HepG2 (cell line): ENCODE results near the gene EVI5. TPM values are rescaled to one million over a fixed set of nuclear protein-coding genes. Genes with fewer than 3 reads are reported as not detected.

ENCODE experiments used
- ATAC-seq: fragments of 200-7000 bp; cut with Tn5 transposase; 3 replicates; pipeline ENCODE4 v1.9.1; 2020; ENCODE audit warnings: mild to moderate bottlenecking, moderate library complexity
- BruUV-seq: library from RNA; stranded (reverse); fragments of 400-500 nt; replicated peaks from 2 replicates; lab custom pipeline; 2021; lab: Mats Ljungman, UMichigan
- CTCF ChIA-PET: fragments of 300-600 bp; formaldehyde crosslinking; extraction: SDS; loops from one replicate; lab custom pipeline; 2021; ENCODE audit warnings: low total read pairs, inconsistent platforms, low intra/inter-chr PET ratio; lab: Yijun Ruan, JAX
- POLR2A ChIA-PET: fragments of 350-600 bp; sonication (Branson Sonifier 250); formaldehyde crosslinking; loops from one replicate; lab custom pipeline; 2020; ENCODE audit warnings: antibody characterized with exemption, inconsistent platforms; lab: Yijun Ruan, JAX
- DNase-seq: peaks from one replicate; pipeline ENCODE4 v3.0.0-alpha.2; 2015; ENCODE audit warnings: low spot score
- FAIRE-seq: peaks from 3 replicates; lab custom pipeline; 2011; peaks lifted over from hg19 to GRCh38; lab: Jason Lieb, UNC
- H2AFZ ChIP-seq: one replicate; pipeline ENCODE4 v1.6.1; 2011; ENCODE audit warnings: low read length, inconsistent platforms
- H3K27ac ChIP-seq: fragments of 300-600 bp; 3 replicates; pipeline ENCODE4 v1.8.0; 2011; ENCODE audit warnings: mixed run types, mild to moderate bottlenecking, mixed read lengths, low read length, inconsistent platforms; ENCODE audit not compliant: insufficient read depth; ENCODE audit errors: extremely low read length
- H3K27me3 ChIP-seq, 2 experiments: fragments of 200-600 bp in 1 of 2; 2 replicates in 1 of 2; 3 replicates in 1 of 2; pipeline versions ENCODE4 v1.6.0 to v1.8.0; 2011; ENCODE audit warnings: low read length in 2 of 2, mild to moderate bottlenecking in 2 of 2, moderate library complexity in 2 of 2, inconsistent platforms in 1 of 2; ENCODE audit not compliant: insufficient read depth in 2 of 2, control insufficient read depth in 1 of 2
- H3K36me3 ChIP-seq, 2 experiments: fragments of 200-600 bp in 1 of 2; replicated peaks in 1 of 2; 2 replicates in 1 of 2; 3 replicates in 1 of 2; pipeline versions ENCODE4 v1.5.1 to v1.8.0; 2011; ENCODE audit warnings: low read length in 2 of 2, inconsistent platforms in 1 of 2; ENCODE audit not compliant: insufficient read depth in 2 of 2, control insufficient read depth in 1 of 2
- H3K4me1 ChIP-seq: 2 replicates; pipeline ENCODE4 v1.5.1; 2012; ENCODE audit warnings: low read length, inconsistent platforms; ENCODE audit not compliant: insufficient read depth
- H3K4me2 ChIP-seq: 2 replicates; pipeline ENCODE4 v1.6.0; 2011; ENCODE audit warnings: low read depth, low read length, inconsistent platforms
- H3K4me3 ChIP-seq, 3 experiments: fragments of 200-600 bp in 1 of 3; sonication (generic), shearing (Covaris generic) in 1 of 3; replicated peaks in 1 of 3; 2 replicates each; pipeline ENCODE4 v1.5.1; 2011 to 2016; ENCODE audit warnings: low read length in 3 of 3, inconsistent platforms in 2 of 3, low read depth in 2 of 3, mild to moderate bottlenecking in 2 of 3, control low read depth in 1 of 3, mixed read lengths in 1 of 3; ENCODE audit not compliant: insufficient read depth in 1 of 3
- H3K79me2 ChIP-seq: one replicate; pipeline ENCODE4 v1.6.1; 2011; ENCODE audit warnings: low read length, inconsistent platforms; ENCODE audit not compliant: insufficient read depth
- H3K9ac ChIP-seq: 2 replicates; pipeline ENCODE4 v1.6.0; 2011; ENCODE audit warnings: mild to moderate bottlenecking, low read depth, low read length, inconsistent platforms; ENCODE audit not compliant: insufficient read depth
- H3K9me3 ChIP-seq: 2 replicates; pipeline ENCODE4 v1.5.1; 2012; ENCODE audit warnings: mild to moderate bottlenecking, low read length
- H4K20me1 ChIP-seq: 2 replicates; pipeline ENCODE4 v1.6.0; 2011; ENCODE audit warnings: inconsistent platforms, mild to moderate bottlenecking, low read length, moderate library complexity; ENCODE audit not compliant: insufficient read depth
- CC2D1A ChIP-seq: sonication (generic); formaldehyde crosslinking; IDR thresholded peaks from 2 replicates; pipeline ENCODE4 v1.8.1; 2023; ENCODE audit warnings: mild to moderate bottlenecking, missing genetic modification reagents
- CTCF ChIP-seq: sonication (generic); formaldehyde crosslinking; IDR thresholded peaks from 2 replicates; pipeline ENCODE4 v1.5.0; 2020; ENCODE audit warnings: mild to moderate bottlenecking, missing genetic modification reagents, moderate library complexity
- MAFK ChIP-seq, 2 experiments: IDR thresholded peaks in 1 of 2; conservative IDR thresholded peaks in 1 of 2; 2 replicates each; pipeline ENCODE4 v1.6.1; 2011; ENCODE audit warnings: improper control_type of control experiment in 2 of 2, low read length in 2 of 2
- SMC3 ChIP-seq: IDR thresholded peaks from 2 replicates; pipeline ENCODE4 v1.6.1; 2011; ENCODE audit warnings: low read length, improper control_type of control experiment
- STAG1 ChIP-seq: sonication (generic); formaldehyde crosslinking; IDR thresholded peaks from 2 replicates; pipeline ENCODE4 v1.4.0; 2020; ENCODE audit warnings: missing genetic modification reagents
- THAP11 ChIP-seq: IDR thresholded peaks from 2 replicates; pipeline ENCODE4 v1.6.1; 2016; ENCODE audit warnings: missing biosample characterization, missing genetic modification reagents
- ZNF143 ChIP-seq: sonication (generic); formaldehyde crosslinking; IDR thresholded peaks from 2 replicates; pipeline ENCODE4 v1.4.0; 2020; ENCODE audit warnings: missing genetic modification reagents
- ZNF280D ChIP-seq: sonication (generic); formaldehyde crosslinking; IDR thresholded peaks from 2 replicates; pipeline ENCODE4 v1.5.1; 2020; ENCODE audit warnings: mild to moderate bottlenecking, missing genetic modification reagents
- WGBS: methylation state at CpG from one replicate; pipeline ENCODE4 v1.1.6; 2017; ENCODE audit warnings: low lambda C conversion rate; 5-methylcytosine and 5-hydroxymethylcytosine counted together
- in situ Hi-C: cut with HindIII; loops from 2 replicates; pipeline ENCODE4 v1.10.0; 2017; ENCODE audit warnings: low pct_unique_long_range_greater_than_20kb; ENCODE audit not compliant: extremely low pct_ligation_motif_present
- intact Hi-C: fragments of 100-400 bp; cut with micrococcal nuclease; formaldehyde crosslinking; loops from one replicate; pipeline ENCODE4 v1.10.0; 2022; ENCODE audit not compliant: unreplicated experiment
- polyA plus RNA-seq, 8 experiments: library from polyadenylated mRNA; depleted of rRNA in 3 of 8; stranded (reverse) in 7 of 8; unstranded in 1 of 8; fragments of >200 nt; fragmentation: Illumina TruSeq in 4 of 8; extraction: Trizol in 4 of 8; gene quantifications; 2 replicates each; pipeline versions ENCODE4 v1.2.1 to v1.2.3, GENCODE V29; 2011 to 2016; ENCODE audit warnings: low read depth in 4 of 8, missing spikeins in 1 of 8, mixed read lengths in 1 of 8; ENCODE audit not compliant: insufficient read depth in 1 of 8
- total RNA-seq, 5 experiments: library from RNA; depleted of rRNA; stranded (reverse); fragments of >200 nt; fragmentation: Illumina TruSeq; extraction: Trizol; gene quantifications; 2 replicates each; pipeline ENCODE4 v1.2.3, GENCODE V29; 2016; ENCODE audit warnings: low read depth in 1 of 5

EVI5 gene
- total and polyA plus RNA-seq, 2 of the 13 experiments (the other 11 are each of a cell fraction or from before 2014, with no cell fraction given): 4.0 to 12.6 TPM

GRCh38 chr1:92820024-92820423, 35.1 kb upstream of the EVI5 start (continued):
- TF ChIP-seq ZNF280D (CRISPR knock-in tag): no peak

- ChIA-PET POLR2A (interaction anchor here (0.7 to 0.9 kb wide), 2 partner anchors 14 to 69 kb away, joined by 4 to 6 read pairs; partner anchors contain the start of gene RPL5), CTCF (interaction anchor here (1.4 kb wide), 1 partner anchor 69 kb away, joined by 3 read pairs; no protein-coding TSS in a partner anchor)
- Histone ChIP-seq H3K4me2 (peak overlapping the region; percentile 63; the same call in 1 of the 2 replicates), H3K36me3 (no peaks in the 10 kb centered on the region), H3K9ac (no peak overlapping the region), H4K20me1 (no peaks in the 10 kb centered on the region), H3K4me3 (no peak overlapping the region), H3K79me2 (no peaks in the 10 kb centered on the region), H3K27me3 (no peaks in the 10 kb centered on the region), H2AFZ (no peak overlapping the region), H3K9me3 (no peaks in the 10 kb centered on the region), H3K4me1 (peaks cover 53% of the 10 kb centered on the region), H3K27ac (no peak overlapping the region)
- intact Hi-C loops (loop anchor here (1.0 to 2.0 kb wide), 2 partner anchors 33 to 69 kb away; partner anchors contain the start of gene EVI5), in situ Hi-C loops (loop anchor here (5.0 kb wide), 1 partner anchor 66 kb away; no protein-coding TSS in a partner anchor)
- no peak for DNase-seq
- no peak for ATAC-seq
- WGBS: 69% methylated on average over 3 of the region's 3 CpGs
- BruUV-seq: no TSS peak
- FAIRE-seq: peak; percentile 64
- no peak for TF ChIP-seq CC2D1A (CRISPR knock-in tag)
- 0 out of 2 replicates have a peak, but pooled peaks have one; percentile 28 for TF ChIP-seq ZNF143
- peak; percentile 46 for TF ChIP-seq STAG1 (CRISPR knock-in tag)
- TF ChIP-seq CTCF (CRISPR knock-in tag): peak; percentile 51
- TF ChIP-seq SMC3: peak; percentile 69
- TF ChIP-seq THAP11: 0 out of 2 replicates have a peak, but pooled peaks have one; percentile 13
- no peak for TF ChIP-seq MAFK (conservative IDR thresholded peaks at IDR 0.05 in 1 of 2, IDR thresholded peaks at IDR 0.05 in 1 of 2; ENCODE audit: low read length in 2 of 2)
These were observed 33.3 kb upstream of the EVI5 start for GRCh38 chr1:92817986-92818764.
